H1 (cell line): Measurements from ENCODE around the gene MDFIC2. TPM values are rescaled to one million over a fixed set of nuclear protein-coding genes. Genes with fewer than 3 reads are reported as not detected.

Experiments used
- BACH1 ChIP-seq: IDR thresholded peaks from 2 replicates; pipeline ENCODE4 v1.6.1; 2012; ENCODE audit warnings: low read length, improper control_type of control experiment
- CTCF ChIP-seq, 3 experiments: IDR thresholded peaks; 1 replicate in 2 of 3; 2 replicates in 1 of 3; pipeline versions ENCODE4 v1.5.1 to v1.6.1; 2011; ENCODE audit warnings: low read length in 3 of 3, mild to moderate bottlenecking in 3 of 3, inconsistent platforms in 2 of 3, low read depth in 1 of 3, moderate library complexity in 1 of 3; ENCODE audit not compliant: insufficient read depth in 1 of 3; ENCODE audit errors: control extremely low read depth in 1 of 3
- SIRT6 ChIP-seq: IDR thresholded peaks from one replicate; pipeline ENCODE4 v1.7.1; 2012; ENCODE audit warnings: low read length, inconsistent platforms
- SIX5 ChIP-seq: IDR thresholded peaks from 2 replicates; pipeline ENCODE4 v1.6.1; 2011; ENCODE audit warnings: mild to moderate bottlenecking, low read depth, low read length
- TAF1 ChIP-seq: IDR thresholded peaks from 2 replicates; pipeline ENCODE4 v1.6.1; 2011; ENCODE audit warnings: mild to moderate bottlenecking, low read depth, low read length
- TBP ChIP-seq: IDR thresholded peaks from 2 replicates; pipeline ENCODE4 v1.6.1; 2011; ENCODE audit warnings: low read depth, low read length, improper control_type of control experiment
- ZNF274 ChIP-seq: IDR thresholded peaks from 2 replicates; pipeline ENCODE4 v1.7.0; 2012; ENCODE audit warnings: low read length, borderline replicate concordance; ENCODE audit errors: extremely low read depth
- polyA plus RNA-seq, 7 experiments: library from polyadenylated mRNA; depleted of rRNA in 3 of 7; stranded (reverse) in 5 of 7; unstranded in 2 of 7; fragments of >200 nt in 5 of 7; fragments of 200-250 nt in 2 of 7; gene quantifications; 1 replicate in 5 of 7; 2 replicates in 1 of 7; 4 replicates in 1 of 7; pipeline versions ENCODE4 v1.2.1 to v1.2.3, GENCODE V29; 2011 to 2013; ENCODE audit warnings: missing spikeins in 2 of 7, mixed read lengths in 2 of 7
- total RNA-seq: library from RNA; stranded (reverse); fragmentation: NEBNext Ultra II Directional; extraction: Animal tissue kit (Norgen Biotek cat#: 25700); gene quantifications from 2 replicates; pipeline ENCODE4 v1.2.1, GENCODE V29; 2021

The MDFIC2 gene
- total and polyA plus RNA-seq, 2 of the 8 experiments (the other 6 are each of a cell fraction or from before 2014, with no cell fraction given) = not detected

- no peak for TF ChIP-seq CTCF (IDR thresholded peaks at IDR 0.05; ENCODE audit: control extremely low read depth in 1 of 3, insufficient read depth in 1 of 3, low read depth in 1 of 3, low read length in 3 of 3)
- TF ChIP-seq ZNF274 = no peak
- TF ChIP-seq BACH1 = no peak
- TF ChIP-seq SIX5 = no peak
- no peak for TF ChIP-seq SIRT6
- no peak for TF ChIP-seq TBP
- no peak for TF ChIP-seq TAF1
Observed at GRCh38 chr3:70225146-70225545, 87.3 kb downstream of the MDFIC2 start (continued).
